ENCODE results near the gene PF4V1.
A peak's percentile ranks its signal among the peaks of the same experiment; 100 is the strongest.

PF4V1 gene

GRCh38 chr4:73869130-73870055, 16.3 kb downstream of the PF4V1 start, which contains the start of gene CXCL1 (continued):
- TF ChIP-seq, protein P1, sequence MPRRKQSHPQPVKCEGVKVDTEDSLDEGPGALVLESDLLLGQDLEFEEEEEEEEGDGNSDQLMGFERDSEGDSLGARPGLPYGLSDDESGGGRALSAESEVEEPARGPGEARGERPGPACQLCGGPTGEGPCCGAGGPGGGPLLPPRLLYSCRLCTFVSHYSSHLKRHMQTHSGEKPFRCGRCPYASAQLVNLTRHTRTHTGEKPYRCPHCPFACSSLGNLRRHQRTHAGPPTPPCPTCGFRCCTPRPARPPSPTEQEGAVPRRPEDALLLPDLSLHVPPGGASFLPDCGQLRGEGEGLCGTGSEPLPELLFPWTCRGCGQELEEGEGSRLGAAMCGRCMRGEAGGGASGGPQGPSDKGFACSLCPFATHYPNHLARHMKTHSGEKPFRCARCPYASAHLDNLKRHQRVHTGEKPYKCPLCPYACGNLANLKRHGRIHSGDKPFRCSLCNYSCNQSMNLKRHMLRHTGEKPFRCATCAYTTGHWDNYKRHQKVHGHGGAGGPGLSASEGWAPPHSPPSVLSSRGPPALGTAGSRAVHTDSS (tag by site-specific recombination; IDR thresholded peaks at IDR 0.05) = no peak
- TF ChIP-seq KLF8 (tag by site-specific recombination; IDR thresholded peaks at IDR 0.05) (0 out of 2 replicates have a peak, but pooled peaks have one; percentile 15), PATZ1 (tag by site-specific recombination; IDR thresholded peaks at IDR 0.05) (peak; percentile 78), ZIC2 (tag by site-specific recombination; IDR thresholded peaks at IDR 0.05) (peak; percentile 38), ZNF561 (tag by site-specific recombination; IDR thresholded peaks at IDR 0.05; ENCODE audit: borderline replicate concordance) (no peak), ZNF560 (tag by site-specific recombination; IDR thresholded peaks at IDR 0.05; ENCODE audit: borderline replicate concordance) (no peak), ZNF335 (tag by site-specific recombination; conservative IDR thresholded peaks at IDR 0.05) (peak; percentile 88), ZNF426 (tag by site-specific recombination; IDR thresholded peaks at IDR 0.05) (no peak), ZNF175 (tag by site-specific recombination; IDR thresholded peaks at IDR 0.05) (no peak)

DNA sequence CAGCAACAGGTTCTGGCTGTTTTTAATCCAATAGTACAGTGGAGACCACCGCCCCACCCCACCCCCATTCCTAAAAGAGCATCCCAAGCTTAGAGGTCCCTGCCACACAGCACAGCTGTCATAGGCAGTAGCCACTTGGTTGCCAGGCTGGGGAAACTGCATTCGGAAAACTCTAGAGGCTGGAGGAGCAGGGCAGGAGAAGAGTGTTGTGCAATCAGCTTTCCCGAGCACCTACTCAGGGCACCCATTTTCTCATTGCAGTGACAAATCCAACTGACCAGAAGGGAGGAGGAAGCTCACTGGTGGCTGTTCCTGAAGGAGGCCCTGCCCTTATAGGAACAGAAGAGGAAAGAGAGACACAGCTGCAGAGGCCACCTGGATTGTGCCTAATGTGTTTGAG, 17.2 kb downstream of the PF4V1 start:
- Histone ChIP-seq H3K27ac (ENCODE audit: extremely low read depth, low read depth, low read length) (no peak overlapping the region), H3K4me3 (ENCODE audit: low read depth, low read length) (no peak overlapping the region), H3K4me1 (ENCODE audit: control insufficient read depth, insufficient read depth, low read length) (no peaks in the 10 kb centered on the region), H3K9me3 (ENCODE audit: control insufficient read depth, insufficient read depth, low read depth, low read length) (no peaks in the 10 kb centered on the region), H3K36me3 (ENCODE audit: control insufficient read depth in 2 of 2, insufficient read depth in 1 of 2, low read length in 2 of 2) (no peaks in the 10 kb centered on the region)
- TF ChIP-seq ZNF114 (tag by site-specific recombination; IDR thresholded peaks at IDR 0.05) (no peak), ZNF571 (tag by site-specific recombination; IDR thresholded peaks at IDR 0.05) (no peak), ZNF398 (tag by site-specific recombination; IDR thresholded peaks at IDR 0.05) (no peak), ZNF280D (tag by site-specific recombination; IDR thresholded peaks at IDR 0.05) (no peak), SCRT2 (tag by site-specific recombination; IDR thresholded peaks at IDR 0.05) (peak; percentile 32; the same call in 1 of the 2 replicates), ZNF48 (tag by site-specific recombination; IDR thresholded peaks at IDR 0.05) (no peak)
- ChIA-PET POLR2A (no interaction called here), CTCF (no interaction called here)
